NCI-H2081 treated with DMSO at 0.1 percent for 48 hours (cell line): ENCODE results near the gene PDK3.

Experiments
- DNase-seq: peaks from one replicate; lab custom pipeline; 2025; lab: John Stamatoyannopoulos, UW

Gene PDK3

DNA sequence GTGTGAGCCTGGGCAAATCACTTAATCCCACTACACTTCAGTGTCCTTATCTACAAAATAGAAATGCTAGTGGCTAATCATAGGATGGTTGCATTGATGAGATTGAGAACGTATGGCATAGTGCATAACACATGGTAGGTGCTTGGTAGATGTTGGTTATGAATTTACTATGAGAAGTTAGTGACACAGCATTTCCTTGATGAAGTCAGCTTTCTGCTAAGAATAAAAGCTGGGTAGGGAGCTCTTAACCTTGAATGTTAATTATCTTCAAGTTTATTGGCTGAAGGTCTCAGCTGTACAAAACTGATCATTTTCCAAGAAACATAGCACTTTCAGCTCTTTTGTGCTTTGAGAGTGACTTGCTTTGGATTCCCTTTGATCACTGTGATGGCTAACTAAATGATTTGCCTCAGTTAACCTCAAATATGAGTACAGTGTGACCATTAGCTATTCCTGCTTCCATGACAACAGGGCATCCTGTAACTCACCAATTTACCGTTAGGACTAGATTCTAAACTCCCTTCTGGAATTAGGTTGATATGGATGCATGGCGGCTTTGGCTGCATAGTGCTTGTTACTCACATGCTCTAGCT lies 17.8 kb downstream of the PDK3 start:
- DNase-seq: no peak

- DNase-seq: no peak
Measured at GRCh38 chrX:24483596-24483995, 18.5 kb downstream of the PDK3 start.

DNA sequence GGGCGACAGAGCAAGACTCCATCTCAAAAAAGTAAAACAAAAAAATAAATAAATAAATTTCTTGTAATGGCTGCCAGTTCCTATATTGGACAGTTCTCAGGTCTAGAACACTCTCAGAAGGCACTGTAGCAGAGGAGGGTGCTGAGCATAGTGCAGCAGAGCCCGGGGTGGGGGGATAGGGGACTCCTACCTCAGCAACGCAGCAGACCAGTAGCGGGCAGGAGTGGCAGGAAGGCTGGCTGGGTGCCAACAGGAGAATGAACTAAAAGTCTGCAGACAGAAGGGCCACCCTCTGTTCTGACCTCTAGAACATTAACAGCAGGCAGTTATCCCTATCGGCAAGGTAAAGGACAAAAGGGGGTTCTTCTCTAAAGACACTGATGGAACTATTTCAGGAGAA lies 20.2 kb downstream of the PDK3 start:
- DNase-seq: no peak

DNA sequence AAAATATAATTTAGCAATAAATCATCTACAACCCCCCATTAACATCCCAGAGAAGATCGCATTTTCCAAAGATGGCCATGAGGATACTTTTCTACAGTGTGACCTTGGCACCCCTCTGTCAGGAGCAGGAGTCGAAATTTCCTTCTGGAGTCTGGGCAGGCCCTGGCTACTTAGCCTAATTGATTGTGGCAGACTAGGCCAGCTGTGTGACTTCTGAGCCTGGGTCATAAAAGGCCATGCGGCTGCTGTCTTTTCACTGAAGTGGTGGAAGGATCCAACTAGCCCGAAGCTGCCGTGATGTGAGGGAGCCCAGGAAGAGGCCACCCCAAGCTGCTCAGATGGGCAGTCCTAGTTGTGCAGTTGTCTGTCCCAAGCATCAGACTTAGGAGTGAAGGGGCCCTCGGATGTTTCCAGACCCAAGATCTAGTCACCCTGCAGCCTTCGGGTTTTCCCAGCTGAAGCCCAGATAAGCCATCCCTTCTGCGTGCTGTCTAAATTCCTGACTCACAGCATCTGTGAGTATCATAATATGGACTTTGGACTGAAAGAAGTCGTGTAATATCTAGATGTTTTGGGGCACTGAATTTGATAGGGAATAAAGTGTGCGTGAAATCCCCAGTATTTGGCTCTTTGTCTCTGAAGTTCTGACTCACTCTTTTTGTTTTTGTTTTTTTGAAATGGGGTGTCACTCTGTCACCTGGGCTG lies 21.0 kb downstream of the PDK3 start:
- no peak for DNase-seq

DNA sequence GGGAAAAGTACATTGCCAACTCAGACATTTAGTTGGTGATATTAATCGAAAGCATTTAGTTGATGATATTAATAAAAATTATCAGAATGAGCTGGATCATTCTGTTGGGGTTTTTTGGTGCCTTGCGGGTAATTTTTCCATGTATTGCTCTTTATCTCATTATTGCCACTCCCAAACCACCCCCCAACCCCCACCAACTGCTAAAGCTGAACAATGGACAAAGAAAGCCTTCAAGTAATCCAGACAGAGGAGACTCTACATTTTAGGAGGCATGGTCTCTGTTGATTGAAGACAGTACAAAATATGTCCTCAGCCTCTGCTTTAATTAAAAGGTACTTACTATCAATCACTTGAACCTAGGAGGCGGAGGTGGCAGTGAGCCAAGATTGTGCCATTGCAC lies 22.5 kb downstream of the PDK3 start:
- DNase-seq: no peak

DNA sequence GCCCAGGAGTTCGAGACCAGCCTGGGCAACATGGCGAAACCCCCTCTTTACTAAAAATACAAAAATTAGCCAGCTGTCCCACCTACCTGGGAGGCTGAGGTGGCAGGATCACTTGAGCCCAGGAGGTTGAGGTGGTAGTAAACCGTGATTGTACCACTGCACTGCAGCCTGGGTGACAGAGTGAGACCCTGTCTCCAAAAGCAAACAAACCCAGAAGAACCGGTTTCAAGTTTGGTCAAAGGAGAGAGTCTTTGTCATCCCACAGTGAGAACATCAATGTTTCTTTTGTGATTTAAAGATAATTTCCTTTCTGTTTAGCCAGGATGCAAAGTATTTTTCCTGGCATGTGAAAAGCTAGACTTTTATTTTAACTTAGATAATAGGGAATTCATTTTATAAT lies 26.7 kb downstream of the PDK3 start:
- DNase-seq: no peak

DNA sequence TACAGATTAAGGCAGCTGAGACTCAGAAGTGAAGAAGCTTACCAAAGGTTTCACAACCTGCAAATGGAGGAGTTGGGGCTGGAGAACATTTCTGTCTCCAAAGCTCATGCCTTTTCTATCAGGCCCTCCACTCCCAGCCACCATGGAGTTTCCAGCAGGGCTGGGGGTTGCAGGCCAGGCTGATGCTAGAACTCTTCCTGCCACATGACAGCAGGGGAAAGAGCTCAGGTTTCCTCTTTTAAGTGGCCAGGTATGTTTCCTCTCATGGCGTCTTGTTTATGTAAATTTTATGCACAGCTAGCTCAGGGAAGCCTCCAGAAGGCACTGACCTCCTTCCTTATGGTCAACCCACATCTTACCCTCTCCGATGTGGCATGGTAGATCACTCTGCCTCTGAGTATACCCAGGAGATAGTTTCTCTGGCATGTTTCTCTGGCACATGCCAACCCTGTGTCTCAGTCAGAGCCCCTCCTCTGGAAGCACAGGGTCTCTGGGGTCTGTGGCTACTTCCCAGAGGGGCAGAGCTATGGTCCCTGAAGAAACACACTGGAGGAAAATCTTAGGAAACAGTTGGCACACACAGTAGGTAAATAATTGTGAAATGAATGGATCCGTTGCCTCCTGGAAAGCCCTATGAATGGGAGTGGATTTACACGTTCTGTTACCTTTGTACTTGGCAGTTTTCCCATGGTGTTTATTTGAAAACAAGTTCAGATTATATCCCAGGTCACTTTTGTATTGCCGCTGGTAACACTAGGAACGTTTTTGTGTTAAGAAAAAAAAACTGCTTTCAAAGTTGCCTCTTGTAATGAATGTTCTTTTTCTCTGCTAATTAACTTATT lies 28.9 kb downstream of the PDK3 start:
- DNase-seq: no peak

DNA sequence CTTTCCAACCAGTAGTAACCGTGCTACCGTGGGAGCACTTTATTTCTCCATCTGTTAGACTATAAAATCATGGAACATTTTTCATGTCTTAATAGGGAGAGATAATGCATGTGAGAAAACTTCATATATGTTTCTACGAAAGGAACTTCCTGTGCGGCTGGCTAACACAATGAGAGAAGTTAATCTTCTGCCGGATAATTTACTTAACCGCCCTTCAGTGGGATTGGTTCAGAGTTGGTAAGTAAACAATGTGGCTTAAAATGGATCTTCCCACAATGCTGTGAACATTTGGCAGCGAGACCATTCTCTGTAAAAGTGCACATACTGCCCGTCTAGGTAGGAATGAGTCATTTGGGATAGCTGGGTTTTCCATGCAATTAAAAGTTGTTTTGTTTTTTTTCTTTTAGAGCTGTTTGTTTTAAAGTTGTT lies 29.6 kb downstream of the PDK3 start:
- peak; percentile 10 for DNase-seq

DNA sequence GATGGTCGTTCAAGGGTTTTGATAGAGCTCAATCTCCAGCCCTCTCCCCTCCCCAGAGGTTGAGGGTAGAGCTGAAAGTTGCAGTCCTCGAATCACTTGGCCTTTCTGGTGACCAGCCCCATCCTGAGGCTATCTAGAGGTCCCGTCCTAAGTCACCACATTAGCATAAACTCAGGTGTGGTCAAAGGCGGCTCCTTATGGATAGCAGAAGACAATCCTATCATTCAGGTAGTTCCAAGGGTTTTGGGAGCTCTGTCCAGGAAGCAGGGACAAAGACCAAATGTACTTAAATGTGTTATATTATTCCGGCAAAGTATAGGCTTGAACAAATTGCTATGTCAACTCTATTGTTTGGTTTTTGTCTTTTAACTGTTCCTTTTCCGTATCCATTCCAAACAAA lies 30.6 kb downstream of the PDK3 start:
- DNase-seq: no peak

GRCh38 chrX:24498181-24498580 lies 33.1 kb downstream of the PDK3 start:
- DNase-seq: no peak

DNA sequence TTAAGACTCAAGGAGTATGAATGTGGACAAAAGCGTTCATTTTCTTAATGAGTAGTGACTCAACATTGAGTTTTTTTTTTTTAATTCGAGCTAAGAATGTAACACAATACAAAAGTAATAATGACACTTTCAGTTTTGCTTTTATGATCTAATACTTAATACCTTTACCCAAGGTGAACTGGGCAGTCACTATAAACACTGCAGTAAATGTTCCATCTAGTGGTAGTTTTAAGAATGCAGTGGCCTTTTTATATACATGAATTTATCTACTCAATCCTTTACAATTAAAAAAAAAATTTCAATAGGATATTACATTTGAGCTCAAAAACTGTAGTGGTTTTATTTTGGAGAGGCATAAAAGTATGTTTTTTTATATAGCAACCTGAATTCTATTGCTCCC lies 33.9 kb downstream of the PDK3 start:
- DNase-seq: peak; percentile 12

DNA sequence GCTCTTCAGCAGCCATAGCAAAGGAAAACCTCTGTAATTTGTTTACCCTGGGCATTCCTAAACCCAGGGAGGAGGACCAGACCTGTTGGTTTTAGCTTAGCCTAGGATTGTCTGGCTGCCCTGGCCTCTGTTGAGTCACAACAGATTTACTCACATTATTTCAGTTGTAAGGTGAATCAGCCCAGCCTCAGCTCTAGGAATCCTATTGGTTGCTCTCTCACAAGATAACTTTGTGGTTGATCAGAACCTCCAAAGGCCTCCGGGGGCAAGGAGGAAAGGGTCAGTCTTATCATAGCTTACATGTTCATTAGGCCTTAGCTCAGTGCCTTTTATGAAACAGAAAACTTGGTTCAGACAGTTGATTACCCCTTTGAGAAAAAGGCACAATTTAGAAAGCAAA lies 41.0 kb downstream of the PDK3 start:
- no peak for DNase-seq

GRCh38 chrX:24508375-24508774 lies 43.3 kb downstream of the PDK3 start:
- no peak for DNase-seq

GRCh38 chrX:24513416-24513815 lies 48.3 kb downstream of the PDK3 start:
- DNase-seq: no peak

DNA sequence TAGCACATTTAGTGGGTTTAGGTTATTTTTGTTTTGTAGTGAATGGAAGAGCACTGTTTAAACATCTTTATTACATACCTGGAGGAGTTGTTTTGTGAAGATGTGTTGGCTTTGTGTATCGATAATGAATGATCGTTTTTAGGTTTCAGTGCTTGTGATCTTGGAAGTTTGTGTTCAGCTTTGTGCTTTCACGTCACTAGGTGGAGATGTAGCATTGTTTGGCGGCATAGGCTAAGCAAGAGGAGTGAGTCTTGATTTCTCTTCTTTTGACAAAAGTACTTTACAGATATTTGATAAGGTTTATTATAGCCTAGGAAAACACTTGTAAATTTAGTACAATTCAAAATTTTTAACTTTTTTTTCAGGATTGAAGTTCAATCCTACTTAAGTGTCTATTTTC lies 50.4 kb downstream of the PDK3 start:
- DNase-seq: no peak

DNA sequence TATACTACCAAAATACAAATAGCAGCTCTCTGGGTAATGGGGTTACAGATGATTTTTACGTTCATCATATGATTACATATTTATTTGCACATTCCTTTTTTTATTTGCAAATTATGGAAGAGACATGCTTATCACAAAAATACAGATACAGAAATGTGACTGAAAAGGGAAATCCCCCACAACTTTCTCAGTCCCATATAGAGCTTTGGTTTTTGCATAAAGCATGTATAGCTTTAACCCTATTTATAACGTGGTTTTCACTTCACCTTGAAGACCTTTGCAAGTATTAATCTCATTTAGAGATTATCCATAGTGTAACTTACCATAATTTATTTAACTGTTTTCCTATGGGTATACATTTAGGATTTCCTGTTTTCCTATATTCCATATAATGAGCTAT lies 55.4 kb downstream of the PDK3 start:
- no peak for DNase-seq

GRCh38 chrX:24525455-24525854 lies 60.4 kb downstream of the PDK3 start:
- DNase-seq: no peak

DNA sequence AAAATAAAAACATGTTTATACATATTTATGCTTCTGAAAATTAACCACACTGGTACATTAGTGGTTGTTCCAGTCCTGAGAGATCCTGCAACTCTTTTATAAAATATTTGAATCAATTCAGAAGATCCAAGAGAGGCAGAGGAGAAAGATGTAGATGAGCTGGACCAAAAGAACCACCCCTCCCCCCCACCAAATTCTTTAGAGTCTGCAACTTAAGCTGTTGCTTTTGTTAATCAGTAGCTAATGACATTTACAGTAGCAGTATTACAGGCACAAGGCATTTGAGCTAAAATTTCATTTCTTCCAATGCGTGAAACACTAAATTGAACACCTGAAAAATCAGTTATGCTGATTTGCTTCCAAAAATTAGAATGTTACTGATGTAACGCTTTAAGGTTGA lies 61.5 kb downstream of the PDK3 start:
- no peak for DNase-seq

- no peak for DNase-seq
Measured at GRCh38 chrX:24528605-24529004, 63.5 kb downstream of the PDK3 start.

DNA sequence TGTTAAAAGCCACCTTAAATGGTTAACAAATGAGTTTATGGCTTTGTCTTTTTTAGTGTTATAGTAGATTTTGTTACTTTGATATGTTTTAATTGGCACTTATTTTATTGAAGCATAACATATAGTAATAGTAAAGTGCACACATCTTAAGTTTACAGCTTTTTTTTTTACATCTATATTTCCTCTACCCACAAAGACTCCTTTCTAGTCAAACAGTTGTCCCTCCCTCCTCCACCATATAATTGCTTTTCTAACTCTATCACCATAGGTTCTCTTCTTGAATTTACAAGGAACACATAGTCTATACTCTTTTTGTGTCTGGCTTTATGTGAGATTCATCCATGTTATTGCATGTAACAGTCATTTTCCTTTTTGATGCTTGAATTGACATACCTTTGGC lies 71.5 kb downstream of the PDK3 start:
- no peak for DNase-seq

DNA sequence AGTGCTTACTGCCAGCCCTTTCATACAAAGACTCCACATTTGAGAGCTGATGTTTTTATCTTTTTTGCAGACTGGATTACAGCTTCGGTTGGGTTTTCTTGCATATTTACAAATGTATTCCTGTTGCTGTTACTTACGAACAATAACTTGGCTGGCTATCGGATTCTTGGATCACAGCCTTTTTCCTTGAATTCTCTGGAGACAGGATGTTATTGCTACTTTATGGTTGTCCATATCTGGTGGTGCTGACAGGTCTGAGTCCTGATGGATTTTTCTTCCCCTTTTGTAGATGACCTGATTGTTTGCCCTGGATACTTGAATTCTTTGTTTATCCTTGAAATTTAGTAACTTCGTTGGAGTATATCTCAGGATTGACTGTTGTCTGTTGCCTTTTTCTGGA lies 77.7 kb downstream of the PDK3 start:
- no peak for DNase-seq

- no peak for DNase-seq
Measured at GRCh38 chrX:24547961-24548360, 82.9 kb downstream of the PDK3 start.

DNA sequence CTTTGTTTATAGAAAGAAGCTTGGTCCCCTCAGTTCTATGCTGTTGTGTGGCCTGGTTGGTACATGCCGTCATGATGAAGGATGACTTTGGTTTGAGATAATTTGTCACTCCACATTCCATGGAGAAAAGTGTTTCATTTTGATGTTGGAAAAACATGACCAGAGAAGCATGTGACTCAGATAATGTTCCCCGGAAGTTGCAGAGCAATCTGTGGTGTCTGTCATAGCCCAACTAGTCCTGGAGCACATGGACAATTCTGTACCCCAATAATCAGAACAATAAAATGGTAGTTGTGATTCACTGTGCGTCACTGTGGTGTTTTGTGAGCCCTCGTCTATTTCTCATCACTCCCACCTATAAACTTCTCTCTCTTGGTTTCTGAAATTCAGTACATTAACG lies 85.1 kb downstream of the PDK3 start:
- DNase-seq: no peak
